Small intestine (tissue), 7 donors: ENCODE data around the gene BFSP2. TPM values are rescaled to one million over a fixed set of nuclear protein-coding genes. Genes with fewer than 3 reads are reported as not detected.
"Not testable (repeated sequence)": the region's sequence is repeated elsewhere in the genome, so short reads cannot be mapped to it uniquely, and the experiment has no call there.

Source experiments
- DNase-seq, 2 donors: peaks; one replicate each; pipeline versions ENCODE4 v3.0.0 to v3.0.0-alpha.2; 2013
- FAIRE-seq: peaks from 2 replicates; lab custom pipeline; 2012; peaks lifted over from hg19 to GRCh38; lab: Jason Lieb, UNC
- H3K27ac ChIP-seq, 3 donors: one replicate each; pipeline ENCODE4 v1.5.1; 2013; ENCODE audit warnings: low read length in 2 of 3, mild to moderate bottlenecking in 2 of 3, control low read depth in 1 of 3, inconsistent platforms in 1 of 3, low read depth in 1 of 3, moderate library complexity in 1 of 3
- H3K27me3 ChIP-seq, 3 donors: one replicate each; pipeline ENCODE4 v1.6.1; 2013; ENCODE audit warnings: low read length in 3 of 3, inconsistent platforms in 1 of 3; ENCODE audit not compliant: control insufficient read depth in 3 of 3, insufficient read depth in 3 of 3
- H3K36me3 ChIP-seq, 3 donors: one replicate each; pipeline ENCODE4 v1.6.1; 2013; ENCODE audit warnings: low read length in 3 of 3, inconsistent platforms in 1 of 3, low read depth in 1 of 3, mild to moderate bottlenecking in 1 of 3, moderate library complexity in 1 of 3; ENCODE audit not compliant: control insufficient read depth in 3 of 3, insufficient read depth in 2 of 3
- H3K4me1 ChIP-seq, 3 donors: one replicate each; pipeline ENCODE4 v1.6.1; 2013; ENCODE audit warnings: low read length in 2 of 3, inconsistent platforms in 1 of 3, low read depth in 1 of 3, mild to moderate bottlenecking in 1 of 3, moderate library complexity in 1 of 3; ENCODE audit not compliant: control insufficient read depth in 3 of 3, insufficient read depth in 2 of 3
- H3K4me3 ChIP-seq, 3 donors: one replicate each; pipeline ENCODE4 v1.5.1; 2013; ENCODE audit warnings: low read length in 3 of 3, control low read depth in 1 of 3, inconsistent platforms in 1 of 3, low read depth in 1 of 3, mild to moderate bottlenecking in 1 of 3, moderate library complexity in 1 of 3
- H3K9me3 ChIP-seq, 2 donors: one replicate each; pipeline ENCODE4 v1.6.1; 2013; ENCODE audit warnings: low read depth in 1 of 2, low read length in 1 of 2; ENCODE audit not compliant: control insufficient read depth in 2 of 2, insufficient read depth in 1 of 2
- WGBS, 3 donors: extraction: QIAGEN DNeasy Blood & Tissue Kit; methylation state at CpG; one replicate each; pipeline ENCODE4 v1.1.7; 2013; 5-methylcytosine and 5-hydroxymethylcytosine counted together
- polyA plus RNA-seq, 4 donors: library from polyadenylated mRNA; stranded (reverse) in 3 of 4; unstranded in 1 of 4; fragments of 200-250 nt in 3 of 4; fragments of 120-200 nt in 1 of 4; gene quantifications; one replicate each; pipeline versions ENCODE4 v1.2.1 to v1.2.3, GENCODE V29; 2013
- donor health status: healthy with polysubstance abuse.
- donor health status: control.
- donor health status: control.
- donor health status: Bipolar disorder and iron deficiency.
- donor health status: healthy.

BFSP2 gene
- polyA plus RNA-seq, 4 donors = 1.3 TPM; not detected in 3

DNA sequence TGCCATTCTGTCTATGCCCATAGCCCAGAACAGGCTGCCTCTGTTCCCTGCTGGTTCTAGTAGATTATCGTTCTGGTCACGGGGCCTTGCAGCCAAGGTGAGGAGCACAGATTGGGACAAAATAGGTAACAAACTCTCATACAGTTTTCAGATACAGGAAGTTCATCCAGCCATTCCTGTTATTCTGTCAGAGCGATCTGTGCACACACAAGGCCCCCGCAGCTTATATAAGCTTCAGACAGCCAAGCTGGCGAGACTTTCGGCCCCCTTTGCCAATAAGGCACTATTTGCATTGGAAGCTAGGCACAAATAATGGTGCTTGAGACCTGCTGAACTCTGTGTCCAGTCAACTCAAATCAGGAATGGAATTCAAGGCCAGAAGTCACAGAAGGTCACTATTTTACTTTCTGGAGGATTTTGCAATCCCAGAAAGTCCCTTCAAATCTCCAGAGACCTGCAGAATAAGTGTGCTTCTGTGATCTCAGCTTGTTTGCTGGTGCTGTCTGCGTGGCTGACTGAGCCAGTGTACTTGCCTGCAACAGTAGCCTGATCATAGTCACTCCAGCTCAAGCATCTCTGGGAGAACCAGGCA, 69.4 kb downstream of the BFSP2 start:
- H3K27ac ChIP-seq = no peak overlapping the region
- H3K36me3 ChIP-seq = peaks cover 0 to 3% (median 0%) of the 10 kb centered on the region in 3 donors
- H3K27me3 ChIP-seq = no peaks in the 10 kb centered on the region
- no peak for FAIRE-seq
- WGBS, 3 donors = 86 to 95% (median 89%) methylated on average over 7 of the region's 7 CpGs
- no peaks in the 10 kb centered on the region for H3K9me3 ChIP-seq
- H3K4me1 ChIP-seq = peaks cover 0 to 11% (median 4%) of the 10 kb centered on the region in 3 donors
- no peak for DNase-seq
- H3K4me3 ChIP-seq = no peak overlapping the region

DNA sequence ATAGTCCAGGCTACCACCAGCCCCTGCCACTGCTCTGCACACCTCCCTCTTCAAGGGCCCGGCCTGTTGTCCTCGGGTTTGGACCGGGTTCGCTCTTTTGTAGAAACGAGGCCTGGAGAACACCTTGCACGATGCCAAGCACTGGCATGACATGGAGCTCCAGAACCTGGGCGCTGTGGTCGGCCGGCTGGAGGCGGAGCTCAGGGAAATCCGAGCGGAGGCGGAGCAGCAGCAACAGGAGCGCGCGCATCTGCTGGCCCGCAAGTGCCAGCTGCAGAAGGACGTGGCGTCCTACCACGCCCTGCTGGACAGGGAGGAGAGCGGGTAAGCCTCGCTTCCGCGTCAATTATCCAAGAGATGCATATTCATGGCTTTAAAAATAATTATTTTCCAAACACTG, 72.4 kb downstream of the BFSP2 start:
- Histone ChIP-seq H3K4me3 (no peak overlapping the region), H3K4me1 (peaks cover 0 to 15% (median 11%) of the 10 kb centered on the region in 3 donors), H3K36me3 (peaks cover 0 to 3% (median 0%) of the 10 kb centered on the region in 3 donors), H3K27me3 (no peaks in the 10 kb centered on the region), H3K27ac (no peak overlapping the region), H3K9me3 (no peaks in the 10 kb centered on the region)
- no peak for FAIRE-seq
- 68 to 74% (median 70%) methylated on average over 24 of the region's 24 CpGs for WGBS, 3 donors
- peak in 1 of 2 donors; percentile 39 for DNase-seq

DNA sequence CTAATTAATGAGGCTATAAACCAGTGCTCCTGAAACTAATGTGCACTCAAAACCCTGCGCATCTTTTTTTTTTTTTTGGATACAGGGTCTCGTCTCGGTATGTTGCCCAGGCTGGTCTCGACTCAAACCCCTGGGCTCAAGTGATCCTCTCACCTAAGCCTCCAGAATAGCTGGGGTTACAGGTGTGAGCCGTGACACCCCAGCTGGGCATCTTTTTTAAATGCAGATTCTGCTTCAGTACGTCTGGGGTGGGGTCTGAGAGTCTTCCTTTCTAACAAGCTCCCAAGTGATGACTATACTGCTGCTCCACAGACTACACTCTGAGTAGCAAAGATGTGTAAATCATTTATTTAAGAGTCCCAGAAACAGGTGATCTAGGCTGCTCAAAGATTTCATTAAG, 73.0 kb downstream of the BFSP2 start:
- no peaks in the 10 kb centered on the region for H3K9me3 ChIP-seq
- DNase-seq (no peak), FAIRE-seq (no peak)
- WGBS, 3 donors = 80 to 87% (median 81%) methylated on average over 6 of the region's 6 CpGs
- no peaks in the 10 kb centered on the region for H3K27me3 ChIP-seq
- no peak overlapping the region for H3K4me3 ChIP-seq
- peaks cover 0 to 15% (median 8%) of the 10 kb centered on the region in 3 donors for H3K4me1 ChIP-seq
- H3K36me3 ChIP-seq = peaks cover 0 to under 1% (median 0%) of the 10 kb centered on the region in 3 donors
- no peak overlapping the region for H3K27ac ChIP-seq

DNA sequence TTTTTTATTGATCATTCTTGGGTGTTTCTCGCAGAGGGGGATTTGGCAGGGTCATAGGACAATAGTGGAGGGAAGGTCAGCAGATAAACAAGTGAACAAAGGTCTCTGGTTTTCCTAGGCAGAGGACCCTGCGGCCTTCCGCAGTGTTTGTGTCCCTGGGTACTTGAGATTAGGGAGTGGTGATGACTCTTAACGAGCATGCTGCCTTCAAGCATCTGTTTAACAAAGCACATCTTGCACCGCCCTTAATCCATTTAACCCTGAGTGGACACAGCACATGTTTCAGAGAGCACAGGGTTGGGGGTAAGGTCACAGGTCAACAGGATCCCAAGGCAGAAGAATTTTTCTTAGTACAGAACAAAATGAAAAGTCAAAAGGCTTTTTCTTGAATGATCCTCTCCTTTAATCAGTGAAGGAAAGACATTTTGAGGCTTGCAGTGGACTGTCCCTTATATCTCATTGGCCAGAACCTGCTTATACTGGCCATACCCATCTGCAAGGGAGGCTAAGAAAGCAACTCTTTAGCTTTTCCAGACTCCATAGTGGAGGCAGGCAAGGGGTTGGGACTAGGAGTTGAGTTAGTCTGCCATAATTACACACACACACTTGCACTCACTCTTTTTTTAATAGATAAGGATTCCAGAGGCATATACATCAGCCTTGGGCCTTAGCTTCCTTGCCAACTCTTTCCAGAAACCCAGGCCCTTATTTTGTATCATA, 73.8 kb downstream of the BFSP2 start:
- FAIRE-seq, H3K4me3 ChIP-seq, DNase-seq, H3K36me3 ChIP-seq, H3K27me3 ChIP-seq, H3K9me3 ChIP-seq: not testable (repeated sequence)
- 40% methylated on average over 1 of the region's 5 CpGs; no CpG with 5 or more reads in 2 of the 3 donors for WGBS, 3 donors
- peak overlapping the region in 1 of 3 donors; percentile 92 for H3K27ac ChIP-seq
- H3K4me1 ChIP-seq = peaks cover 0 to 15% (median 6%) of the 10 kb centered on the region in 3 donors

DNA sequence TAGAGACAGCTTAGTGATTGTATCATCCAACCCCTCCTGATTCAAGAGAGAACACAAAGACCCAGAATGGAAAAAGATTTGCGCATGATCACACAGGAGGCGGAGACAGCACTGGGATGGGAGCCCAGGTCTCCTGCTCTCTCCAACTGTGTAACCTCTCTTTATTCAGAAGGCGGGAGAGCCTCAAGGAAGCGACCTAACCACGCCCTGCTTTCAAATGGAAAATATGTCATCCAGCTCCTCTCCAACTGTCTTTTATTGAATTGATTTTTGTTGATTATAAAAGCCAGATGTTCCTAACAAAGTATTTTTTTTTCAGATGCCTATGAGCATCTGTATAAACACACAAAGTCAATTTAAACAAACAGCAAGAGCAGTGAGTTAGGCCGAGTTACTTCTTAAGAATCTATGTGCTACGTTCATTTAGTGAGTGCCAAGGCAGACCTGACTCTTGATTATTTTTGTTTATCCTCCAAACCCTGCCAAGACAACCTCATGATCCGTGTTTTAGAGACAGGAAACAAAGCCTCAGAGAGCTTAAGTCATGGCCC, 74.5 kb downstream of the BFSP2 start:
- Histone ChIP-seq H3K4me1 (peaks cover 0 to 15% (median 6%) of the 10 kb centered on the region in 3 donors), H3K4me3 (no peak overlapping the region), H3K36me3 (no peaks in the 10 kb centered on the region), H3K9me3 (no peaks in the 10 kb centered on the region), H3K27ac (peak overlapping the region in 2 of 3 donors; percentile 43 to 92), H3K27me3 (no peaks in the 10 kb centered on the region)
- no peak for FAIRE-seq
- WGBS, 3 donors = 58 to 79% (median 78%) methylated on average over 8 of the region's 8 CpGs
- peak in 1 of 2 donors; percentile 40 for DNase-seq

DNA sequence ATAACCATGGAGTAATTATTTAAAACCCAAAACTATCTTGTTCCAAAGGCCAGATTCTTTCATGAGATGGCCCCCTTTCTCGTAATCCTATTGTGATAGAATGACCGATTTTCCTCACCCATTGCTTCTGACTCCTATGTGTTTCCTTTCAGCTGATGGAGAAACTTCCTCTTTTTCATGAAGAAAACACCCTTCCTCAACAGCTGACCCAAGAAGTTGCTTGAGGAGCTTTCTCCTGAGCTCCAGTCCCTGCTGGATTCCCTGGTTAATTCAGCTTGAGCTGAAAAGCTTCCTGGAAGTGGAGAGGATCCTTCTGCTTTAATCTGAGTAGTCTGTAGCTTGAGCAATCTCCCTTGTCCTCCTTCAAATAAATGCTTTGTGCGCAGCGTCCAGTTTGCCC, 75.0 kb downstream of the BFSP2 start:
- FAIRE-seq = no peak
- peak overlapping the region in 2 of 3 donors; percentile 43 to 92 for H3K27ac ChIP-seq
- H3K9me3 ChIP-seq = no peaks in the 10 kb centered on the region
- no peak overlapping the region for H3K4me3 ChIP-seq
- WGBS, 3 donors = 66 to 86% (median 85%) methylated on average over 4 of the region's 4 CpGs
- no peak for DNase-seq
- no peaks in the 10 kb centered on the region for H3K27me3 ChIP-seq
- peaks cover 0 to 15% (median 6%) of the 10 kb centered on the region in 3 donors for H3K4me1 ChIP-seq
- H3K36me3 ChIP-seq = no peaks in the 10 kb centered on the region

DNA sequence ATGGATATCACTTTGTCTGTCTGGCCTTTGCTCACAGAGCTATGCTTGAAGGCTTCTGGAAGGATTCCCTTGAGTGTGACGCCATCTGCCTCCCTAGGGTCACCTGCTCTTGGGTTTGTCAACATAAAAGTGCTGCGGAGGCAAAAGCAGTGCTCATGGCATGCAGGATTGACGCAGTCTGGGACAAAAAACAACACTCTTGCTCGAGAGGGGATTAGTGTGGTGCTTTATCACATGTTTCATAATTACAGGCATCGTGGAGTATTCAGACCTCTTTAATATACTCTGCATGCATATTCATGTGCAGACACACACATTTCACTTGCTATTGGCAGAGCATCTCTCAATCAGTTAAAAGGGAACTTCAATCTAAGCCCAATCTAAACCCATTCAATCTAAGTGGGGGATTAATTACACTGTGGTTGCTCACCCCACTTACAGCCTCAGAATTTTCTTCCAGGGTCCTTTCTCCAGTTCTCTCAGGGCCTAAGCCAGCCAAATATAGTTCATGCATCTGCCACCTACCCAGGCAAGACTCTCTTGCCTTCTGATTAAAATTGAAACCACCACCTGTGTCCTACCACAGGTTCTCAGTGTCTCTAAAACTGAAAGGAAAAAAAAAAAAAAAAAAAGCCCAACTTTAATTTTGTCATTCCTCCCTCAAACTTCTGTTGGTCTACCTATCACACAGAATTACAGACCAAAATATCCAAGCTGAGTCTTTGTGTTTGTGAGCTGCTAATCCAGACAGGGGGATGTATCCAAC, 75.6 kb downstream of the BFSP2 start:
- Histone ChIP-seq H3K27me3 (no peaks in the 10 kb centered on the region), H3K9me3 (no peaks in the 10 kb centered on the region), H3K36me3 (no peaks in the 10 kb centered on the region), H3K4me3 (no peak overlapping the region), H3K27ac (peak overlapping the region in 2 of 3 donors; percentile 25 to 92), H3K4me1 (peaks cover 0 to 15% (median 6%) of the 10 kb centered on the region in 3 donors)
- WGBS, 3 donors = 64 to 78% (median 74%) methylated on average over 5 of the region's 5 CpGs
- no peak for FAIRE-seq
- no peak for DNase-seq

DNA sequence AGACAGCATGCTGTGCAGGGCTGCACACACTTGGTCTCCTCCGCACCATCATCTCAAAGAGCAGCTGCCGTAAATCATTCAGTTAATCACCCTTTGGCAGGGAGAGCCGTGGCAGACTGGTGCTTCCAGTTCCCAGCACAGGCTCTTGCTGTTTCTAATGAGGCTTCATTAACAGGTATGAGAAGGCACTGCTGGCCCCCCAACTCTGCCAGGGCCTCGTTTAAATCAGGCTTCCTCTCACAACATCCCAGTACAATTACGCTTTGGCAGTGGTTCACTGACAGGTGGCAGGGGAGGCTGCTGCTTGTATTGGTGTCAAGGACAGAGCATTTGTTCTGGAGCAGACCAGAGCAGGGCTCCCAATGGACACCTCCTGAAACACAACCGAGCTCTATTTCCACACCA, 77.1 kb downstream of the BFSP2 start:
- H3K27ac ChIP-seq = peak overlapping the region in 1 of 3 donors; percentile 67
- peak; percentile 40 for DNase-seq

More for the DNA sequence above, 77.1 kb downstream of the BFSP2 start:
- H3K27me3 ChIP-seq = no peaks in the 10 kb centered on the region
- peaks cover 0 to 15% (median 6%) of the 10 kb centered on the region in 3 donors for H3K4me1 ChIP-seq
- no peaks in the 10 kb centered on the region for H3K36me3 ChIP-seq
- H3K4me3 ChIP-seq = no peak overlapping the region
- FAIRE-seq = no peak
- WGBS, 3 donors = 16 to 58% (median 25%) methylated on average over 6 of the region's 6 CpGs
- H3K9me3 ChIP-seq = no peaks in the 10 kb centered on the region
